GM23248 (cell line): ENCODE results near the gene ESCO1. TPM values are rescaled to one million over a fixed set of nuclear protein-coding genes. Genes with fewer than 3 reads are reported as not detected.

Experiments
- DNase-seq: peaks from one replicate; pipeline ENCODE4 v3.0.0-alpha.2; 2015
- H2AFZ ChIP-seq: fragments of 200-600 bp; sonication (generic); 2 replicates; pipeline ENCODE4 v1.6.1; 2016; ENCODE audit warnings: antibody characterized with exemption
- H3F3A ChIP-seq: fragments of 200-600 bp; sonication (generic); 2 replicates; pipeline ENCODE4 v1.6.1; 2016; ENCODE audit warnings: mild to moderate bottlenecking, antibody characterized with exemption, mixed run types; ENCODE audit not compliant: insufficient read depth
- H3K27ac ChIP-seq: fragments of 200-600 bp; sonication (generic); 2 replicates; pipeline ENCODE4 v1.5.1; 2016; ENCODE audit warnings: mild to moderate bottlenecking
- H3K27me3 ChIP-seq: fragments of 200-600 bp; sonication (generic); replicated peaks from 2 replicates; pipeline ENCODE4 v1.6.1; 2016; ENCODE audit warnings: mild to moderate bottlenecking; ENCODE audit not compliant: insufficient read depth
- H3K36me3 ChIP-seq: fragments of 200-600 bp; sonication (generic); 2 replicates; pipeline ENCODE4 v1.6.1; 2016; ENCODE audit warnings: low read depth, mild to moderate bottlenecking
- H3K4me1 ChIP-seq: fragments of 200-600 bp; sonication (generic); 2 replicates; pipeline ENCODE4 v1.6.1; 2016; ENCODE audit warnings: mild to moderate bottlenecking; ENCODE audit not compliant: insufficient read depth
- H3K4me2 ChIP-seq: fragments of 200-600 bp; sonication (generic); one replicate; pipeline ENCODE4 v1.6.1; 2016; ENCODE audit warnings: mild to moderate bottlenecking; ENCODE audit not compliant: unreplicated experiment
- H3K4me3 ChIP-seq: fragments of 200-600 bp; sonication (generic); 2 replicates; pipeline ENCODE4 v1.5.1; 2016; ENCODE audit warnings: mild to moderate bottlenecking
- H3K79me2 ChIP-seq: fragments of 200-600 bp; sonication (generic); 2 replicates; pipeline ENCODE4 v1.6.1; 2016; ENCODE audit warnings: mild to moderate bottlenecking; ENCODE audit not compliant: insufficient read depth
- H3K9ac ChIP-seq: fragments of 200-600 bp; sonication (generic); 2 replicates; pipeline ENCODE4 v1.6.1; 2016; ENCODE audit warnings: mild to moderate bottlenecking
- H3K9me2 ChIP-seq: fragments of 200-600 bp; sonication (generic); 2 replicates; pipeline ENCODE4 v1.6.1; 2016; ENCODE audit warnings: mixed run types, mild to moderate bottlenecking, moderate library complexity; ENCODE audit not compliant: insufficient read depth
- H3K9me3 ChIP-seq: fragments of 200-600 bp; sonication (generic); one replicate; pipeline ENCODE4 v1.6.1; 2017; ENCODE audit warnings: low read depth
- H4K20me1 ChIP-seq: fragments of 200-600 bp; sonication (generic); 2 replicates; pipeline ENCODE4 v1.6.0; 2016; ENCODE audit not compliant: insufficient read depth
- EZH2 ChIP-seq: fragments of 200-600 bp; sonication (generic); IDR thresholded peaks from 2 replicates; pipeline ENCODE4 v1.6.1; 2018; ENCODE audit warnings: antibody characterized with exemption, mild to moderate bottlenecking; ENCODE audit not compliant: insufficient read depth, poor library complexity, severe bottlenecking
- EZH2phosphoT487 ChIP-seq: fragments of 200-600 bp; sonication (generic); IDR thresholded peaks from 2 replicates; pipeline ENCODE4 v1.6.1; 2018; ENCODE audit warnings: antibody characterized with exemption, moderate library complexity, mild to moderate bottlenecking, low read depth; ENCODE audit not compliant: insufficient read depth
- WGBS, 2 experiments: methylation state at CpG; one replicate each; pipeline ENCODE4 v1.1.6; 2015 to 2017; ENCODE audit warnings: low lambda C conversion rate in 2 of 2, low coverage in 1 of 2; ENCODE audit errors: missing lambda C conversion rate in 2 of 2; 5-methylcytosine and 5-hydroxymethylcytosine counted together
- in situ Hi-C: fragments of 300-500 bp; cut with MboI; formaldehyde crosslinking; loops from 2 replicates; pipeline ENCODE4 v1.15.0; 2020
- polyA plus RNA-seq: library from polyadenylated mRNA; unstranded; fragments of >200 nt; fragmentation: Nextera tagmentation; extraction: Ambion mirVana; gene quantifications from 2 replicates; pipeline ENCODE4 v1.2.1, GENCODE V29; 2016
- total RNA-seq: library from RNA; depleted of rRNA; stranded (reverse); fragments of >200 nt; shearing (Covaris generic); gene quantifications from 2 replicates; pipeline ENCODE4 v1.2.3, GENCODE V29; 2014

Gene ESCO1
- total and polyA plus RNA-seq, 2 experiments from 2014 or later = 5.7 to 9.5 TPM

GRCh38 chr18:21490748-21491147 is 109.8 kb downstream of the ESCO1 start:
- Histone ChIP-seq H3F3A (no peaks in the 10 kb centered on the region), H2AFZ (no peak overlapping the region), H3K4me3 (no peak overlapping the region), H3K4me2 (no peak overlapping the region), H3K9me2 (no peaks in the 10 kb centered on the region), H3K79me2 (no peaks in the 10 kb centered on the region), H3K4me1 (no peaks in the 10 kb centered on the region), H4K20me1 (no peaks in the 10 kb centered on the region), H3K36me3 (no peaks in the 10 kb centered on the region), H3K9ac (no peak overlapping the region), H3K27ac (no peak overlapping the region), H3K9me3 (no peaks in the 10 kb centered on the region), H3K27me3 (no peaks in the 10 kb centered on the region)
- WGBS, 2 experiments = 82 to 89% methylated on average over 4 of the region's 4 CpGs
- TF ChIP-seq EZH2 (no peak), EZH2phosphoT487 (no peak)
- in situ Hi-C loops = no loop called here
- no peak for DNase-seq

GRCh38 chr18:21489919-21490495 is 110.5 kb downstream of the ESCO1 start:
- Histone ChIP-seq H3K9me3 (no peaks in the 10 kb centered on the region), H3K9me2 (no peaks in the 10 kb centered on the region), H3F3A (0 out of 2 replicates have a peak, but pooled peaks cover under 1% of the 10 kb centered on the region), H3K27ac (no peak overlapping the region), H2AFZ (no peak overlapping the region), H3K27me3 (no peaks in the 10 kb centered on the region), H3K36me3 (no peaks in the 10 kb centered on the region), H3K79me2 (no peaks in the 10 kb centered on the region), H3K4me1 (peaks cover 6% of the 10 kb centered on the region), H3K4me2 (no peak overlapping the region), H3K9ac (no peak overlapping the region), H4K20me1 (no peaks in the 10 kb centered on the region), H3K4me3 (no peak overlapping the region)
- DNase-seq = no peak
- TF ChIP-seq EZH2 = no peak
- TF ChIP-seq EZH2phosphoT487 = no peak
- WGBS, 2 experiments = 95 to 97% methylated on average over 15 of the region's 15 CpGs
- in situ Hi-C loops = no loop called here

GRCh38 chr18:21489119-21489750 is 111.3 kb downstream of the ESCO1 start:
- no peak overlapping the region for H3K4me2 ChIP-seq
- H3K4me3 ChIP-seq = no peak overlapping the region
- no peak overlapping the region for H3K9ac ChIP-seq
- peak; percentile 67 for DNase-seq
- H3K79me2 ChIP-seq = no peaks in the 10 kb centered on the region
- peaks cover 3% of the 10 kb centered on the region; the same call in 1 of the 2 replicates for H3F3A ChIP-seq
- H2AFZ ChIP-seq = no peak overlapping the region
- no peaks in the 10 kb centered on the region for H3K27me3 ChIP-seq
- H3K9me3 ChIP-seq = no peaks in the 10 kb centered on the region
- peaks cover 10% of the 10 kb centered on the region for H3K4me1 ChIP-seq
- TF ChIP-seq EZH2 = no peak
- TF ChIP-seq EZH2phosphoT487 = no peak
- H4K20me1 ChIP-seq = no peaks in the 10 kb centered on the region
- no peaks in the 10 kb centered on the region for H3K36me3 ChIP-seq
- 36 to 38% methylated on average over 6 of the region's 6 CpGs for WGBS, 2 experiments
- in situ Hi-C loops = no loop called here
- no peak overlapping the region for H3K27ac ChIP-seq
- H3K9me2 ChIP-seq = no peaks in the 10 kb centered on the region

DNA sequence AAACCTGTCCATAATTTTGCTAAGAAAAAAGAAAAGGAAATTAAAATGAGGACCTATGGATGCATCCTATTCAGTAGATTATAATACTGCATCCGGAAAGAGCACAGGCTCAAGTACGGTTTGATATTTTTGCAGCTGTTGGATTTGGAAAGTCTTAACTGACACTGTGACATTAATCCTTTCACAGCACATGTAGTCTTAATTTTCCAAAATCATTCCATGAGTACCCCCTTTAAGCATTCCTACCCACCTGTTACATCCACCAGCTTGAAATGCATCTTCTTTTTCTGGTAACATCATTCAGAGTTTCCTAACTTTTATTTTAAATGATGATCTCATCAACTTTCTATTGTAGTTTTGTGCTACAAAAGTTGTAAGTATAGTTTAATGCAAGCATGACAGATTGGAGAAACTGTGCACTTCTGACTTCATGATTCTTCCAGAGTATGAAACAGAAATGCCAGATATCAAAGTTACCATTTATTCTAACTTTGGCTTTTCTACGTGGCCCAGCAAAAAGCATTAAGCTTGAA is 113.5 kb downstream of the ESCO1 start:
- Histone ChIP-seq H2AFZ (no peak overlapping the region), H3K27ac (no peak overlapping the region), H3K9ac (no peak overlapping the region), H3F3A (peaks cover 3% of the 10 kb centered on the region; the same call in 1 of the 2 replicates), H3K36me3 (no peaks in the 10 kb centered on the region), H3K27me3 (no peaks in the 10 kb centered on the region), H3K9me3 (no peaks in the 10 kb centered on the region), H3K9me2 (no peaks in the 10 kb centered on the region), H3K4me3 (no peak overlapping the region), H3K4me2 (no peak overlapping the region), H3K4me1 (peaks cover 10% of the 10 kb centered on the region), H3K79me2 (no peaks in the 10 kb centered on the region), H4K20me1 (no peaks in the 10 kb centered on the region)
- in situ Hi-C loops = no loop called here
- 81 to 86% methylated on average over 3 of the region's 3 CpGs for WGBS, 2 experiments
- TF ChIP-seq EZH2phosphoT487 (no peak), EZH2 (no peak)
- DNase-seq = no peak
